ENCODE results near the gene ZFP36L2.

DNA sequence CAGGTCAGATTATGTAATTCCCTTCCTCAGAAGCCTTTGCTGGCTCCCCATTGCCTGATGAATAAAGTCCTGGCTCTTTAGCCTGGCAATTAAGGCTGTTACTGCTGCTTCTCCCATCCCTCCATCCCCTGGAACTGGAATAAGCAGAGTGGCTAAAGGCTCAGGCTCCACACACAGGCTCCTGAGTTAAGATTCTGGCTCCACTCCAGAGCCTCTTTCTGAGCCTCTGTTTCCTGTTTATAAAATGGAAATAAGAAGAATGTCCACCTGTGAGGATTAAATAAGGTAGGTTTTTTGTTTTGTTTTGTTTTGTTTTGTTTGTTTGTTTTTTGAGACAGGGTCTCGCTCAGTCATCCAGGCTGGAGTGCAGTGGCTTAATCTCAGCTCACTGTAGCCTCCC, 50.0 kb downstream of the ZFP36L2 start:
- TF ChIP-seq ZNF384 (IDR thresholded peaks at IDR 0.05) (no peak), SP1 (IDR thresholded peaks at IDR 0.05) (no peak), BHLHE40 (IDR thresholded peaks at IDR 0.05; ENCODE audit: borderline replicate concordance) (no peak), HDGF (IDR thresholded peaks at IDR 0.05; ENCODE audit: borderline replicate concordance) (no peak), CTBP1 (IDR thresholded peaks at IDR 0.05; ENCODE audit: borderline replicate concordance) (no peak), SUZ12 (IDR thresholded peaks at IDR 0.05) (no peak)
